Spleen (tissue), 7 donors: Measurements from ENCODE around the gene TYRO3.

Experiments
- CTCF ChIP-seq, 11 experiments: fragments of 200-600 bp in 7 of 11; fragments of 450-650 bp in 4 of 11; sonication (generic) in 4 of 11; IDR thresholded peaks in 8 of 11; conservative IDR thresholded peaks in 3 of 11; 1 replicate in 7 of 11; 2 replicates in 4 of 11; pipeline versions ENCODE4 v1.4.0 to v1.8.0; 2016 to 2021; ENCODE audit warnings: antibody characterized with exemption in 11 of 11, inconsistent platforms in 4 of 11, mild to moderate bottlenecking in 1 of 11
- POLR2A ChIP-seq, 3 donors: fragments of 450-650 bp; IDR thresholded peaks; one replicate each; pipeline ENCODE4 v1.5.1; 2017; ENCODE audit warnings: antibody characterized with exemption in 3 of 3, mild to moderate bottlenecking in 1 of 3
- POLR2AphosphoS5 ChIP-seq, 3 donors: sonication (generic); formaldehyde crosslinking; IDR thresholded peaks; one replicate each; pipeline ENCODE4 v1.5.1; 2017; ENCODE audit warnings: antibody characterized with exemption in 3 of 3
- donor health status: DM: no; HTN: no; CAD: no; lungs with moderate emphysema.
- donor health status: DM: no; HTN: no; CAD: no.
- donor health status: DM: no; HTN: no; CAD: no.

GRCh38 chr15:41520636-41521035 is 38.4 kb upstream of the TYRO3 start:
- TF ChIP-seq CTCF (IDR thresholded peaks at IDR 0.05 in 8 of 11, conservative IDR thresholded peaks at IDR 0.05 in 3 of 11) (no peak), POLR2A (IDR thresholded peaks at IDR 0.05) (no peak), POLR2AphosphoS5 (IDR thresholded peaks at IDR 0.05) (no peak)
